HG03558 (cell line): Measurements from ENCODE around the gene RASA2.
"Not testable (repeated sequence)": the region's sequence is repeated elsewhere in the genome, so short reads cannot be mapped to it uniquely, and the experiment has no call there.

ENCODE experiments used
- ATAC-seq: cut with Tn5 transposase; IDR thresholded peaks from one replicate; pipeline ENCODE4 v1.9.1; 2021; ENCODE audit warnings: moderate number of reproducible peaks; ENCODE audit not compliant: unreplicated experiment; ENCODE audit errors: extremely low read depth

RASA2 gene

GRCh38 chr3:141564241-141564640 is 77.4 kb downstream of the RASA2 start:
- ATAC-seq: no peak

GRCh38 chr3:141570068-141570467 is 83.2 kb downstream of the RASA2 start:
- no peak for ATAC-seq

- ATAC-seq: no peak
Measured at GRCh38 chr3:141575879-141576743, 89.3 kb downstream of the RASA2 start.

GRCh38 chr3:141576744-141577052 is 89.9 kb downstream of the RASA2 start:
- ATAC-seq: no peak

- ATAC-seq: no peak
Measured at GRCh38 chr3:141578202-141578973, 91.6 kb downstream of the RASA2 start.

GRCh38 chr3:141594357-141594756 is 107.5 kb downstream of the RASA2 start:
- ATAC-seq: no peak

GRCh38 chr3:141597931-141598330 is 111.1 kb downstream of the RASA2 start:
- no peak for ATAC-seq

GRCh38 chr3:141600331-141600730 is 113.5 kb downstream of the RASA2 start:
- no peak for ATAC-seq

GRCh38 chr3:141602706-141603105 is 115.9 kb downstream of the RASA2 start:
- ATAC-seq: no peak

DNA sequence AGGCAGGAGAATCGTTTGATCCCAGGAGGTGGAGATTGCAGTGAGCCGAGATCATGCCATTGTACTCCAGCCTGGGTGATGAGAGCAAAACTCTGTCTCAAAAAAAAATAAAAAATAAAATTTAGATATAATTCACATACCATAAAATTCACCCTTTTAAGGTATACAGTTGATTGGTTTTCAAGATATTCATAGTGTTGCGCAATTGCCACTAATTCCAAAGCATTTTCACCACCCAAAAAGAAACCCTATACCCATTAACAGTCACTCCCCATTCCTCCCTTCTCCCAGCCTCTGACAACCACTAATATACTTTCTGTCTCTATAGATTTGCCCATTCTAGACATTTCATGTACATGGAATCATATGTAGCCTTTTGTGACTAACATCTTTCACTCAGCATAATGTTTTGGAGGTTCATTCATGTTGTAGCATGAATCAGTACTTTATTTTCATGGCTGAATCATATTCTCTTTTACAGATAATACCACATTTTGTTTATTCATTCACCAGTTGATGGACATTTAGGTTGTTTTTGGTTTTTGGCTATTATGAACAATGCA is 116.7 kb downstream of the RASA2 start:
- no peak for ATAC-seq

GRCh38 chr3:141605883-141606282 is 119.1 kb downstream of the RASA2 start:
- no peak for ATAC-seq

DNA sequence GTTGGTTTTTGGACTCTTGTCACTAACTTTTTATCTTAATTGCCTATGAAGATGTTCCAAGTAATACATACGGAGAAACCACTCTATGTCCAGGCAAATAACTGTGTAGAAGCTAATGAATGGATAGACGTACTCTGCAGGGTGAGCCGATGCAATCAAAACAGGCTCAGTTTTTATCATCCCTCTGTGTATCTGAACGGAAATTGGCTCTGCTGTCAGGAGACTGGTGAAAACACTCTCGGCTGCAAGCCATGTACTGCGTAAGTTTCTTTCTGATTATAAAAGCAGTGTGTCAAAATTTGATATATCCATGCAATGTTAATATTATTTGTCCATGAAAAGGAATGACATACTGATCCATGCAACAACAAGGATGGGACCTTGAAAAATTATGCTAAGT is 121.6 kb downstream of the RASA2 start:
- no peak for ATAC-seq

DNA sequence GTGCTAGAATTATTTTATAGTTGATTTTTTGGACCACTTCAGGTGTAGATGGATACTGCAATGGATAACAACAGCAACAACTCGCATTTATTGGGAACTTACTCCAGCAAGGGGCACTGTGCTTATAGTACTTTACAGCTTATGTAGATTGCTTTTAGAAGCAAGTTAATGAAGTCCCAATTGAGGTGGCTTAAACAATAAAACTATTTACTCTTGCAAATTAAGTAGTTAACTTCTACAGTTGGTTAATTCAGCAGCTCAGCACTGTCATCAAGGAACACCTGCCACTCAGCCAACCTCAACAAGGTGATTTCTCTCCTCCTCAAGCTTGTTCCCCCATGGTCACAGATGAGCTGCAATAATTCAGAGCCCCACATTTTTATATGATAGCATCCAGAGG is 124.1 kb downstream of the RASA2 start:
- no peak for ATAC-seq

- no peak for ATAC-seq
Measured at GRCh38 chr3:141618103-141618910, 131.5 kb downstream of the RASA2 start.

- ATAC-seq: no peak
Measured at GRCh38 chr3:141618938-141619337, 132.1 kb downstream of the RASA2 start.

- ATAC-seq: no peak
Measured at GRCh38 chr3:141619450-141619849, 132.6 kb downstream of the RASA2 start.

DNA sequence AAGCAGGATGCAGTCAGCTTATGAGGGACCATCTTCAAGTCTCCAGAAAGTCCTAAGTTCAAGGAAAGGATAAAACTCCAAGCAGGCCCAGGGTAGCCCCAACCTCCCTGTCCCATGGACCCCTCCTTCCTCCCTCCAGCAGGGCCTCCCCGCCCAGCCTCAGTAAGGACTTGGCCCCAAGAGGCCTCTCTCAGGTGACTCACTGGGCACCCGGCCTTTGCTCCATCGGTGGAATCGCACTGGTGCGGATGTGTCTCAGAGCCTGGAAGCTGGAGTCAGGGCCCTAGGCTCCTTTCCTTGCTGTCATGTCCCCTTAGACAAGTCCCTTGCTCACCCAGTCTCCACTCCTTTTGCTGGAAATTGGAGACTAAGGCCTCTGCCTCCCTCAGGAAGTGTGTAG is 136.9 kb downstream of the RASA2 start:
- no peak for ATAC-seq

- ATAC-seq: no peak
Measured at GRCh38 chr3:141625506-141625905, 138.7 kb downstream of the RASA2 start.

DNA sequence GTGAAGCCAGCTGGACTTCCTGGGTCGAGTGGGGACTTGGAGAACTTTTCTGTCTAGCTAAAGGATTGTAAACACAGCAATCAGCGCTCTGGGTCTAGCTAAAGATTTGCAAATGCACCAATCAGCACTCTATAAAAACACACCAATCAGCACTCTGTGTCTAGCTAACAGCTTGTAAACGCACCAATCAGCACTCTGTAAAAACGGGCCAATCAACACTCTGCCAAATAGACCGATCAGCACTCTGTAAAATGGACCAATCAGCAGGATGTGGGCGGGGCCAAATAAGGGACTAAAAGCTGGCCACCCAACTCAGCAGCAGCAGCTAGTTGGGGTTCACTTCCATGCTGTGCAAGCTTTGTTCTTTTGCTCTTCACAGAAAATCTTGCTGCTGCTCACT is 141.5 kb downstream of the RASA2 start:
- not testable (repeated sequence) for ATAC-seq

DNA sequence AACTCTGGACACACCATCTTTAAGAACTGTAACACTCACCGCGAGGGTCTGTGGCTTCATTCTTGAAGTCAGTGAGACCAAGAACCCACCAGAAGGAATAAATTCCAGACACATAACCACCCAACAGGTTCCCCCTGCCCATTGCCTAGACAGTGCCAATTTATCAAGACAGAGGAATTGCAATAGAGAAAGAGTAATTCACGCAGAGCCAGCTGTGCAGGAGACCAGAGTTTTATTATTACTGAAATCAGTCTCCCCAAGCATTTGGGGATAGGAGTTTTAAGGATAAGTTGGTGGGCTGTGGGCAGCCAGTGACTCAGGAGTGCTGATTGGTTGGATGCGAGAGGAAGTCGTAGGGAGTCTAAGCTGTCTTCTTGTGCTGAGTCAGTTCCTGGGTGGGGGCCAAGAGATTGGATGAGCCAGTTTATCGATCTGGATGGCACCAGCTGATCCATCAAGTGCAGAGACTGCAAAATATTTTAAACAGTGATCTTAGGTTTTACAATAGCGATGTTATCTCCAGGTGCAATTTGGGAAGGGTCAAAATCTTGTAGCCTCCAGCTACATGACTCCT is 142.1 kb downstream of the RASA2 start:
- ATAC-seq: not testable (repeated sequence)
